ENCODE measurements around the gene LRTM1. TPM values are rescaled to one million over a fixed set of nuclear protein-coding genes. Genes with fewer than 3 reads are reported as not detected.

Gene LRTM1
- total RNA-seq, 1 experiment from 2014 or later = not detected

DNA sequence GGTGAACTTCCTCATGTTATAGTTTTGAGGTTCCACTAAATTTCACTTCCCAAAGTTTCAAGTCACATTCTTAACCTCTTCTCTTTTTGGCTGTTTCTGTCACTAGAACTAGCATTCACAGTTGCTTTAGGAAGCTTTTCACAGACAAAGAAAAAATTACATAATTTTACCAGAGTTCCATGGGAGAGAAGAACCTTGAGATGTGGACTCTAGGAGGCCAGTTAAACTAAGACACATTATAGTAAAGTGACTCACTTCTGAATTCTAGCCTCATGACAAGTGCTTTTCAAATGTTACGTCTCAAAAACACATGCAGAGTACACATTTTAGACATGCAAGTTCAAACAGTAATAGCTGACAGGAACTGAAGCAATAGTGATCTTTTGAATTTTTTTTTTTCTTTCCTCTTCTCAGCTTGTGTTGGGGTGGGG, 39.9 kb upstream of the LRTM1 start:
- no peak overlapping the region for H3K14ac ChIP-seq (ENCODE audit: insufficient read depth, low read length)
- Mint-ChIP-seq H3K4me1 (peaks cover 14 to 15% of the 10 kb centered on the region in 2 experiments), H3K27me3 (ENCODE audit: low read depth) (no peaks in the 10 kb centered on the region; the same call in none of the 2 replicates), H3K9me3 (no peaks in the 10 kb centered on the region), H3K36me3 (ENCODE audit: insufficient read depth in 1 of 3, low read depth in 3 of 3) (no peaks in the 10 kb centered on the region), H3K27ac (no peak overlapping the region), H3K4me3 (no peak overlapping the region)
- no peak overlapping the region for H2BK20ac ChIP-seq (ENCODE audit: low read depth, low read length, poor library complexity, severe bottlenecking)
- TF ChIP-seq, protein P1, sequence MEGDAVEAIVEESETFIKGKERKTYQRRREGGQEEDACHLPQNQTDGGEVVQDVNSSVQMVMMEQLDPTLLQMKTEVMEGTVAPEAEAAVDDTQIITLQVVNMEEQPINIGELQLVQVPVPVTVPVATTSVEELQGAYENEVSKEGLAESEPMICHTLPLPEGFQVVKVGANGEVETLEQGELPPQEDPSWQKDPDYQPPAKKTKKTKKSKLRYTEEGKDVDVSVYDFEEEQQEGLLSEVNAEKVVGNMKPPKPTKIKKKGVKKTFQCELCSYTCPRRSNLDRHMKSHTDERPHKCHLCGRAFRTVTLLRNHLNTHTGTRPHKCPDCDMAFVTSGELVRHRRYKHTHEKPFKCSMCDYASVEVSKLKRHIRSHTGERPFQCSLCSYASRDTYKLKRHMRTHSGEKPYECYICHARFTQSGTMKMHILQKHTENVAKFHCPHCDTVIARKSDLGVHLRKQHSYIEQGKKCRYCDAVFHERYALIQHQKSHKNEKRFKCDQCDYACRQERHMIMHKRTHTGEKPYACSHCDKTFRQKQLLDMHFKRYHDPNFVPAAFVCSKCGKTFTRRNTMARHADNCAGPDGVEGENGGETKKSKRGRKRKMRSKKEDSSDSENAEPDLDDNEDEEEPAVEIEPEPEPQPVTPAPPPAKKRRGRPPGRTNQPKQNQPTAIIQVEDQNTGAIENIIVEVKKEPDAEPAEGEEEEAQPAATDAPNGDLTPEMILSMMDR (conservative IDR thresholded peaks at IDR 0.05) = no peak
- H4K20me1 ChIP-seq (ENCODE audit: control insufficient read depth, insufficient read depth, insufficient read length) = no peaks in the 10 kb centered on the region
- H3K18ac ChIP-seq (ENCODE audit: insufficient read length, low read depth, low read length) = no peak overlapping the region
- H2BK12ac ChIP-seq (ENCODE audit: insufficient read length, low read depth, low read length) = no peak overlapping the region
- no peak overlapping the region for H3T11ph ChIP-seq (ENCODE audit: low read length)
- H3K23me2 ChIP-seq (ENCODE audit: insufficient read length, low read depth, low read length, poor library complexity, severe bottlenecking) = no peaks in the 10 kb centered on the region
- WGBS (ENCODE audit: extremely low coverage, insufficient read length, low lambda C conversion rate) = no CpG with 5 or more reads among the region's 1 CpG
- H3K27ac ChIP-seq (ENCODE audit: insufficient read length, low read depth, low read length) = no peak overlapping the region
- no peak overlapping the region for H3K56ac ChIP-seq (ENCODE audit: insufficient read length, low read depth, low read length)
- no peak overlapping the region for H3K4ac ChIP-seq (ENCODE audit: low read depth, low read length)
- H2BK5ac ChIP-seq (ENCODE audit: insufficient read length, low read length) = no peak overlapping the region
- no peak overlapping the region for H2BK15ac ChIP-seq (ENCODE audit: low read depth, low read length)
- H4K91ac ChIP-seq (ENCODE audit: insufficient read length, low read depth, low read length) = no peak overlapping the region
- no peaks in the 10 kb centered on the region for H3K27me3 ChIP-seq (ENCODE audit: insufficient read depth, low read length)
- no peak overlapping the region for H2AK5ac ChIP-seq (ENCODE audit: insufficient read length, low read length)
- no peak overlapping the region for H2BK120ac ChIP-seq (ENCODE audit: low read depth, low read length, poor library complexity, severe bottlenecking)
- H3K9ac ChIP-seq (ENCODE audit: extremely low read depth, insufficient read length, low read length) = no peak overlapping the region
- no peaks in the 10 kb centered on the region for H3K4me1 ChIP-seq (ENCODE audit: insufficient read depth, low read length)
- no peak for DNase-seq
- no peaks in the 10 kb centered on the region for H3K79me2 ChIP-seq (ENCODE audit: insufficient read depth, low read length)
- no peaks in the 10 kb centered on the region for H3K79me1 ChIP-seq (ENCODE audit: insufficient read depth, low read depth, low read length, poor library complexity, severe bottlenecking)
- no peak overlapping the region for H3K4me2 ChIP-seq (ENCODE audit: insufficient read depth, insufficient read length, low read length)
- no peaks in the 10 kb centered on the region for H3K9me3 ChIP-seq (ENCODE audit: control insufficient read depth, low read depth, low read length)
- H3K23ac ChIP-seq (ENCODE audit: insufficient read length, low read depth, low read length) = no peak overlapping the region
- H2AFZ ChIP-seq (ENCODE audit: low read length) = no peak overlapping the region
- no peak overlapping the region for H4K8ac ChIP-seq (replicated peaks; ENCODE audit: insufficient read length, low read depth, low read length)
- H4K5ac ChIP-seq (ENCODE audit: insufficient read length, low read depth, low read length) = no peak overlapping the region

Data from H9 (cell line).